ENCODE results near the gene UGT1A6.

DNA sequence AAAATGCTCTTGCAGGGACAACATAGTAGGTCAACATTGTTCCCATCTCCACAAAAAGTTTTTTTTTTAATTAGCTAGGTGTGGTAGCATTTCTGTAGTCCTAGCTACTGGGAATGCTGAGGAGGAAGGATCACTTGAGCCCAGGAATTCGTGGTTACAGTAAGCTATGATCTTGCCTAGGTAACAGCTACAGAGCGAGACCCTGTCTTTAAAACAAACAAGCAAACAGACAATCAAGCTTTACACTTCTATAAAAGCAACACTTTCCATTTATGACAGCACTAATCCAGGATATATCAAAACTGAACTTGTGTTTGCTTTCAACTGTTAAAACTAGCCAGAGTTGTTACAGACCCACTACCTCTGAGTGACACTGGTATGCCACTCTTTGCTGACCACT, 48.2 kb downstream of the UGT1A6 start:
- no peak for TF ChIP-seq POLR2A (IDR thresholded peaks at IDR 0.05)
- TF ChIP-seq, protein P1, sequence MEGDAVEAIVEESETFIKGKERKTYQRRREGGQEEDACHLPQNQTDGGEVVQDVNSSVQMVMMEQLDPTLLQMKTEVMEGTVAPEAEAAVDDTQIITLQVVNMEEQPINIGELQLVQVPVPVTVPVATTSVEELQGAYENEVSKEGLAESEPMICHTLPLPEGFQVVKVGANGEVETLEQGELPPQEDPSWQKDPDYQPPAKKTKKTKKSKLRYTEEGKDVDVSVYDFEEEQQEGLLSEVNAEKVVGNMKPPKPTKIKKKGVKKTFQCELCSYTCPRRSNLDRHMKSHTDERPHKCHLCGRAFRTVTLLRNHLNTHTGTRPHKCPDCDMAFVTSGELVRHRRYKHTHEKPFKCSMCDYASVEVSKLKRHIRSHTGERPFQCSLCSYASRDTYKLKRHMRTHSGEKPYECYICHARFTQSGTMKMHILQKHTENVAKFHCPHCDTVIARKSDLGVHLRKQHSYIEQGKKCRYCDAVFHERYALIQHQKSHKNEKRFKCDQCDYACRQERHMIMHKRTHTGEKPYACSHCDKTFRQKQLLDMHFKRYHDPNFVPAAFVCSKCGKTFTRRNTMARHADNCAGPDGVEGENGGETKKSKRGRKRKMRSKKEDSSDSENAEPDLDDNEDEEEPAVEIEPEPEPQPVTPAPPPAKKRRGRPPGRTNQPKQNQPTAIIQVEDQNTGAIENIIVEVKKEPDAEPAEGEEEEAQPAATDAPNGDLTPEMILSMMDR (IDR thresholded peaks at IDR 0.05): no peak

Measured in right lobe of liver (tissue), 4 donors.